MM.1S (cell line): ENCODE data around the gene KCNC3.

Experiments used
- DNase-seq: peaks from one replicate; pipeline ENCODE4 v3.0.0-alpha.2; 2015
- H2AFZ ChIP-seq: fragments of 300-600 bp; sonication (generic); 2 replicates; pipeline ENCODE4 v1.6.0; 2016; ENCODE audit warnings: antibody characterized with exemption, low read length
- H3F3A ChIP-seq: fragments of 300-600 bp; sonication (generic); 2 replicates; pipeline ENCODE4 v1.6.1; 2016; ENCODE audit warnings: mild to moderate bottlenecking, antibody characterized with exemption, low read length, moderate library complexity, mixed read lengths; ENCODE audit not compliant: insufficient read depth
- H3K27ac ChIP-seq: fragments of 300-600 bp; sonication (generic); 2 replicates; pipeline ENCODE4 v1.5.1; 2016; ENCODE audit warnings: mild to moderate bottlenecking, low read length
- H3K27me3 ChIP-seq: fragments of 300-600 bp; sonication (generic); replicated peaks from 2 replicates; pipeline ENCODE4 v1.6.0; 2016; ENCODE audit warnings: low read length; ENCODE audit not compliant: insufficient read depth
- H3K36me3 ChIP-seq: fragments of 300-600 bp; sonication (generic); replicated peaks from 2 replicates; pipeline ENCODE4 v1.6.1; 2016; ENCODE audit warnings: mild to moderate bottlenecking, low read length, mixed read lengths; ENCODE audit not compliant: insufficient read depth
- H3K4me1 ChIP-seq: fragments of 300-600 bp; sonication (generic); 2 replicates; pipeline ENCODE4 v1.6.1; 2016; ENCODE audit warnings: low read length, mixed read lengths
- H3K4me2 ChIP-seq: fragments of 300-600 bp; sonication (generic); 2 replicates; pipeline ENCODE4 v1.6.0; 2016; ENCODE audit warnings: low read depth, low read length
- H3K4me3 ChIP-seq: fragments of 300-600 bp; sonication (generic); 2 replicates; pipeline ENCODE4 v1.5.1; 2016; ENCODE audit warnings: low read length, mixed read lengths
- H3K79me2 ChIP-seq: fragments of 300-600 bp; sonication (generic); 2 replicates; pipeline ENCODE4 v1.6.1; 2016; ENCODE audit warnings: mixed run types, low read length, mixed read lengths
- H3K9ac ChIP-seq: fragments of 300-600 bp; sonication (generic); 2 replicates; pipeline ENCODE4 v1.6.1; 2016; ENCODE audit warnings: low read length, mixed read lengths
- H3K9me2 ChIP-seq: fragments of 300-600 bp; sonication (generic); replicated peaks from 2 replicates; pipeline ENCODE4 v1.6.1; 2016; ENCODE audit warnings: mild to moderate bottlenecking, low read length, mixed read lengths; ENCODE audit not compliant: insufficient read depth
- H3K9me3 ChIP-seq: fragments of 300-600 bp; sonication (generic); replicated peaks from 2 replicates; pipeline ENCODE4 v1.6.1; 2016; ENCODE audit warnings: mild to moderate bottlenecking, low read length, mixed read lengths; ENCODE audit not compliant: insufficient read depth
- H4K20me1 ChIP-seq: fragments of 300-600 bp; sonication (generic); 2 replicates; pipeline ENCODE4 v1.6.1; 2016; ENCODE audit warnings: mild to moderate bottlenecking, low read length, moderate library complexity, mixed read lengths; ENCODE audit not compliant: insufficient read depth
- EZH2 ChIP-seq: fragments of 300-600 bp; sonication (generic); optimal IDR thresholded peaks from 2 replicates; pipeline ENCODE3; 2017; ENCODE audit warnings: low read depth, mild to moderate bottlenecking, antibody characterized with exemption, low read length, mixed read lengths
- EZH2phosphoT487 ChIP-seq: fragments of 300-600 bp; sonication (generic); IDR thresholded peaks from 2 replicates; pipeline ENCODE4 v1.6.1; 2018; ENCODE audit warnings: antibody characterized with exemption, low read length
- TF ChIP-seq, protein P1 (sequence below): fragments of 300-600 bp; sonication (generic); IDR thresholded peaks from 2 replicates; pipeline ENCODE4 v1.5.1; 2016; ENCODE audit warnings: antibody characterized with exemption, low read length, mixed read lengths

The KCNC3 gene

DNA sequence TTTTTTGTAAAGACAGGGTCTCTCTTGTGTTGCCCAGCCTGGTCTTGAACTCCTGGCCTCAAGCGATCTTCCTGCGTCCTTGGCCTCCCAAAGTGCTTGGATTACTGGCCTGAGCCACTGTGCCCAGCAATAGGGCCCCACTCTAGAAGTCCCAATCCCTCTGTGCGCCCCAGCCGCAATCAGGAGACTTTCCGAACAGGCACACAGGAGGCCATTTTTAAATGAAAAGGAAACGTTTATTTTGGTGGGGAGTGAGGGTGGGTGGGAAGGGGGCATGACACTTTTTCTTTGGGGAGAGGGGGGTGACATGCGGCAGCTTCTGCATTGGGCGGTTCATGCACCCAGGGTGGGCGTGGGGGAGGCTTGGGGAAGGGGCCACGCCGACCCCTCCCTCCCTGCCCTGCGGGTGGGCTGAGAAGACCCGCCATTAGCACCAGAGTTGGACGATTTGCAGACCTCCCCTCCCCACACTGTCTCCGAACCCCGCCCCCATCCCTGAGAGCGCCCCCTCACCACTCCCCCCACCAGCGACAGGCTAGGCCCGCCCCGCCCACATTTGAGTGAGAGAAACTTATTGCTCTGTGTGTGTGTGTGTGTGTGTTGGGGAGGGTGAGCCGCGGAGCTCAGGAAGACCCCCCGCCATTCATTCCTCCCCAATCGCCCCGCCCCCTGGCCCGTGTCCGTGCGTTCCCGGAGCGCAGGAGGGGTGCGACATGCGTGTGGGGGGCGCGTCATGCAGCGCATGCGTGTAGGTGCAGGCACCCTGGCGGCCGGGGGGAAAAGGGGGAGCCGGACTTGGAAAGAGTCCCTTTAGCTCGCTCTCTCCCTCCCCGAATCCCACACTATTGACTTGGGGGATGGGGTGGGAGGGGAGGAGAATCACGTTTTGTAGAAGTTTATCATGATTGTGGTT, 17.2 kb downstream of the KCNC3 start:
- no peaks in the 10 kb centered on the region for H3K9me3 ChIP-seq
- H3K36me3 ChIP-seq, result no peaks in the 10 kb centered on the region
- H3K27me3 ChIP-seq, result peaks cover 74% of the 10 kb centered on the region
- H3K4me1 ChIP-seq, result no peaks in the 10 kb centered on the region
- H4K20me1 ChIP-seq, result no peaks in the 10 kb centered on the region
- H3K27ac ChIP-seq, result no peak overlapping the region
- no peaks in the 10 kb centered on the region for H3F3A ChIP-seq
- H3K4me2 ChIP-seq, result no peak overlapping the region
- no peak for TF ChIP-seq EZH2phosphoT487
- TF ChIP-seq, protein P1, sequence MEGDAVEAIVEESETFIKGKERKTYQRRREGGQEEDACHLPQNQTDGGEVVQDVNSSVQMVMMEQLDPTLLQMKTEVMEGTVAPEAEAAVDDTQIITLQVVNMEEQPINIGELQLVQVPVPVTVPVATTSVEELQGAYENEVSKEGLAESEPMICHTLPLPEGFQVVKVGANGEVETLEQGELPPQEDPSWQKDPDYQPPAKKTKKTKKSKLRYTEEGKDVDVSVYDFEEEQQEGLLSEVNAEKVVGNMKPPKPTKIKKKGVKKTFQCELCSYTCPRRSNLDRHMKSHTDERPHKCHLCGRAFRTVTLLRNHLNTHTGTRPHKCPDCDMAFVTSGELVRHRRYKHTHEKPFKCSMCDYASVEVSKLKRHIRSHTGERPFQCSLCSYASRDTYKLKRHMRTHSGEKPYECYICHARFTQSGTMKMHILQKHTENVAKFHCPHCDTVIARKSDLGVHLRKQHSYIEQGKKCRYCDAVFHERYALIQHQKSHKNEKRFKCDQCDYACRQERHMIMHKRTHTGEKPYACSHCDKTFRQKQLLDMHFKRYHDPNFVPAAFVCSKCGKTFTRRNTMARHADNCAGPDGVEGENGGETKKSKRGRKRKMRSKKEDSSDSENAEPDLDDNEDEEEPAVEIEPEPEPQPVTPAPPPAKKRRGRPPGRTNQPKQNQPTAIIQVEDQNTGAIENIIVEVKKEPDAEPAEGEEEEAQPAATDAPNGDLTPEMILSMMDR, result no peak
- TF ChIP-seq EZH2, result no peak
- H3K9ac ChIP-seq, result no peak overlapping the region
- no peak overlapping the region for H2AFZ ChIP-seq
- no peaks in the 10 kb centered on the region for H3K79me2 ChIP-seq
- no peak for DNase-seq
- H3K4me3 ChIP-seq, result no peak overlapping the region
- H3K9me2 ChIP-seq, result no peaks in the 10 kb centered on the region

DNA sequence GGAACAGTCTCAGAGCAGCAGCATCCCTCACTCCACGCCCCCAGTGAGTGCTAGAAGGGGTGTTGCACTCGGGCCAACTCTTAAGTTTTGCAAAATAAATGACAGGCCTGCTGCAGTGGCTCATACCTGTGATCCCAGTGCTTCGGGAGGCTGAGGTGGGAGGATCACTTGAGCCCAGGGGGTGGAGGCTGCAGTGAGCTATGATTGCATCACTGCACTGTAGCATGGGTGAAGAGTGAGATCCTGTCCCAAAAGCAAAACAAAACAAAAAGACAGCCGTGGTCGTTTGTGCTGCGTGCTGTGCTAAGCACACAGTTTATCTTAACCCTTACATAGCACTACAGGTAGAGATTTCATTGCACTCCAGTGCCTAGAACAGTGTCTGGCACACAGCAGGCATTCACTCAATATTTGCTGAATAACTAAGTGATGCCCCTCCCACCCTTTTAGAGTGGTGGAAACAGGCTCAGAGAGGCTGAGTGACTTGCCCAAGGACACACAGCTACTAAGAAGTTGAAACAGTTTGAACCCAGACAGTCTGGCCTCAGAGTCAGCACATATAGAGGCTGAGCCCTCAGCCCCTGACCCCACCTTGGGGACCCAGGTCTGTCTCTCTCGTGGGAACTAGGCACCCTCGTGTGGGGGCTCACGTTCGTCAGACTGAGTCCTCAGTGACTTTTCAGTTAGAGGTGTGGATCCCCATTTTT, 18.3 kb downstream of the KCNC3 start:
- Histone ChIP-seq H3K79me2 (no peaks in the 10 kb centered on the region), H4K20me1 (no peaks in the 10 kb centered on the region), H3K4me1 (no peaks in the 10 kb centered on the region), H2AFZ (no peak overlapping the region), H3K9me3 (no peaks in the 10 kb centered on the region), H3K9me2 (no peaks in the 10 kb centered on the region), H3K4me2 (no peak overlapping the region), H3F3A (no peaks in the 10 kb centered on the region), H3K4me3 (no peak overlapping the region), H3K27ac (no peak overlapping the region), H3K36me3 (no peaks in the 10 kb centered on the region), H3K9ac (no peak overlapping the region), H3K27me3 (peaks cover 79% of the 10 kb centered on the region)
- TF ChIP-seq, protein P1, result no peak
- TF ChIP-seq EZH2 (no peak), EZH2phosphoT487 (no peak)
- DNase-seq, result no peak

DNA sequence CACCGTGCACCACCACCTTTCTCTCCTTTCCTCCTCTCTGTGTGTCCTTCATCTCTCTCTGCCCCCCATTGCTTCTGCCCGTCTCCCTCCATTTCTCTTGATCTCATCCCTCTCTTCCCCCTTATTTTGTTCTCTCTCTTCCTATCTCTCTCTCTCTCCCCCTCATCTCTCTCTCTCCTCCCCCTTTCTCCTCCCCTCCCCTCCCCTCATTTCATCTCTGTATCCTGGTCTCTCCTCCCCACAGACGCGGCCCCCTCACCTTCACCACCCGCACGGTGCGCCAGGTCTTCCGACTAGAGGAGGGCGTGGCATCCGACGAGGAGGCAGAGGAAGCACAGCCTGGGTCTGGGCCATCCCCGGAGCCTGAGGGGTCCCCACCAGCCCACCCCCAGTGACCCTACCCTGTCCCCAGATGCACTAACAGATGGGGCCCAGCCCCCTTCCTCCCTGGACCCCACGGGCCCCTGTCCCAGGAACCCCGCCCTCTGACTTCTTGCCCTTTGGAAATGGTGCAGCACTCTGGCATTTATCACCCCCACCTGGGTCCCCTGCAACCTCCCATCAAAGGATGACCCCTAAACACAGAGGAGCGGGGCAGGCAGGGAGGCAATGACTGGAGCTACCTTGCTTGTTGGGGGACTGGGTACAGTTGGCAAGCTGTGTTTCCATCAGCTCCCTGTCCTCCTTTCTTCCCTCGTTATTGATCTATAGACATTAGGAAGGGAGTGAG, 19.6 kb downstream of the KCNC3 start:
- Histone ChIP-seq H4K20me1 (no peaks in the 10 kb centered on the region), H3K9me3 (no peaks in the 10 kb centered on the region), H3K27ac (no peak overlapping the region), H3K36me3 (no peaks in the 10 kb centered on the region), H3K9me2 (no peaks in the 10 kb centered on the region), H2AFZ (no peak overlapping the region), H3K9ac (no peak overlapping the region), H3K4me3 (no peak overlapping the region), H3K79me2 (no peaks in the 10 kb centered on the region), H3K27me3 (peaks cover 77% of the 10 kb centered on the region), H3F3A (no peaks in the 10 kb centered on the region), H3K4me1 (no peaks in the 10 kb centered on the region), H3K4me2 (no peak overlapping the region)
- no peak for DNase-seq
- no peak for TF ChIP-seq EZH2phosphoT487
- TF ChIP-seq EZH2, result no peak
- TF ChIP-seq, protein P1, result no peak
